HUES6 (cell line): ENCODE data around the gene NTM.

Experiments
- H3K27ac ChIP-seq: 2 replicates; pipeline ENCODE4 v1.7.0; 2013; ENCODE audit warnings: low read depth, mild to moderate bottlenecking, low read length, inconsistent platforms
- H3K27me3 ChIP-seq: 2 replicates; pipeline ENCODE4 v1.6.1; 2013; ENCODE audit warnings: low read length; ENCODE audit not compliant: control insufficient read depth, insufficient read depth
- H3K36me3 ChIP-seq: 2 replicates; pipeline ENCODE4 v1.6.1; 2013; ENCODE audit warnings: low read length; ENCODE audit not compliant: control insufficient read depth, insufficient read depth
- H3K4me1 ChIP-seq: 2 replicates; pipeline ENCODE4 v1.6.1; 2013; ENCODE audit warnings: low read length; ENCODE audit not compliant: control insufficient read depth, insufficient read depth
- H3K4me3 ChIP-seq: 2 replicates; pipeline ENCODE4 v1.5.1; 2013; ENCODE audit warnings: low read depth, low read length
- H3K9ac ChIP-seq: one replicate; pipeline ENCODE4 v1.6.1; 2013; ENCODE audit warnings: mild to moderate bottlenecking, low read length
- H3K9me3 ChIP-seq: 2 replicates; pipeline ENCODE4 v1.6.1; 2013; ENCODE audit warnings: low read depth, low read length; ENCODE audit not compliant: control insufficient read depth, insufficient read depth

Gene NTM

DNA sequence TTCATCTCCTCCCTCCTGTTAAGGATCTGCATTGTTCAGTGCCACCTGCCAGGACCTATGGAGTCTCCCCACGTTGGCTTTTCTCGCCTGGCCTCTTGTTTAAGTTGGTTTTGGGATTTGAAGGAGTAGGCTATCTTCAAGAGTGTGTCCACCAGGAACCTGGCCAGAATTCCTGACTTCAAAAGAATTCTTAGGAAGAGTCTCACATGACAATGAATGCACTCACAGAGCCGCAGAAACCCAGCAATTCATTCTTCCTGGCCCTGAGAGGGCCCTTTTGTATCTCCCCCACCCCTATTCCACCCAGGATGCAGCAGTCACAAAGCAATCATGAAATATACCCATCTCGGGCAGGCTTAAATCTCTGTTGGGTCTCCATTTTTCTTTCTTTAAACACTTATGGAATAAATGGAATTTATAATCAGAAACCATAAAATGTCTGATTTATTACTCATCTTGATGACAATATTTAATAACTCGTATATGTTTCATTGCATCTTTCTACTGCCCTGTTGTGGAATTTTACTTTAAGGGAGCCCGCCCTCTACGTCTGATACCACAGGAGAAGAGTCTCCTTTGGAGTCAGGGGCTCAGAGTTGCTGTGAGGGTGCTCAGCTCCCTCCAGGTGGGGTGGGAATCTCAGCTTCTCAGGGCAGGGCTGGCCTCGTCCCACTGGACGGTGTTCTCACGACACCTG lies 507.0 kb downstream of the NTM start:
- H3K4me1 ChIP-seq: peaks cover 4% of the 10 kb centered on the region; the same call in 1 of the 2 replicates
- H3K36me3 ChIP-seq: no peaks in the 10 kb centered on the region
- no peaks in the 10 kb centered on the region for H3K27me3 ChIP-seq
- H3K27ac ChIP-seq: no peak overlapping the region
- H3K4me3 ChIP-seq: no peak overlapping the region
- H3K9me3 ChIP-seq: no peaks in the 10 kb centered on the region
- H3K9ac ChIP-seq: no peak overlapping the region

DNA sequence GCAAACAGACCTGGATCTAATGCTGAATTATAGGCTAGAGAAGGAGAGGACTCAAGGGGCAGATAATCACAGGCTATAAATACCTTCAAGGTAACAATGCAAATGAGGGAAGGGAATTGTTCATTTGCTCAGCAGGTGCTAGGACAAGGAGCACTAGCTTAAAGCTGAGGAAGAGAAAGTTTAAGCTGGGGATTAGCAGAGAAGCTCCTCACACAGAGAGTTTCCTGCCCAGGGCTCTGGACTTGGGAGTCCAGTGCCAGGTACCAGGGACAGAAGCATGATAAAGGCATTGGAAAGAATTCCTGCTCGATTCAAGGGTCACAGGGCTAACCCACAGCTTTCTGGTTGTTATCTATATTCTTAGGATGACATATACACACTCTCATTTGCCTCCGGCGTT lies 509.9 kb downstream of the NTM start:
- Histone ChIP-seq H3K4me1 (peaks cover 4% of the 10 kb centered on the region; the same call in 1 of the 2 replicates), H3K9me3 (no peaks in the 10 kb centered on the region), H3K9ac (no peak overlapping the region), H3K27me3 (no peaks in the 10 kb centered on the region), H3K4me3 (no peak overlapping the region), H3K27ac (no peak overlapping the region), H3K36me3 (no peaks in the 10 kb centered on the region)

DNA sequence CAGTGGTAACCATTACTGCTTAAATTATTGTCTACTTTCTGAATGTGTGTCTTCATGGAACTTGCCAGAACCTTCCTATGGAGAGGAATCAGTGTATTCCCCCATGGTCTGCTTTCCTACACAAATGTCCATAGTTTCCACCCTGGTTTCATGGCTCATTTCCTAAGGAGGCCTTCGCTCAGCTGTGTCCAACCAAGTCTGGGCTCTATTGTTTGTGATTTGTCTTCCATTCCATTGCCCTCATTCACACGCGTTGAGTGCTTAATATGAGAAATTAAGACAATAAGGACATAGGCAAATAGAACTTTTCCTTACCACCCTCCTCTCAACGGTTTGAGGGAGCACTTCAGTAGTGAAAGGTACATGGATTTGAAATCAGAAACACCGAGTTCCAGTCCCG lies 510.6 kb downstream of the NTM start:
- H3K27me3 ChIP-seq: no peaks in the 10 kb centered on the region
- no peaks in the 10 kb centered on the region for H3K36me3 ChIP-seq
- peaks cover 4% of the 10 kb centered on the region; the same call in 1 of the 2 replicates for H3K4me1 ChIP-seq
- no peak overlapping the region for H3K9ac ChIP-seq
- H3K27ac ChIP-seq: no peak overlapping the region
- no peaks in the 10 kb centered on the region for H3K9me3 ChIP-seq
- H3K4me3 ChIP-seq: no peak overlapping the region

DNA sequence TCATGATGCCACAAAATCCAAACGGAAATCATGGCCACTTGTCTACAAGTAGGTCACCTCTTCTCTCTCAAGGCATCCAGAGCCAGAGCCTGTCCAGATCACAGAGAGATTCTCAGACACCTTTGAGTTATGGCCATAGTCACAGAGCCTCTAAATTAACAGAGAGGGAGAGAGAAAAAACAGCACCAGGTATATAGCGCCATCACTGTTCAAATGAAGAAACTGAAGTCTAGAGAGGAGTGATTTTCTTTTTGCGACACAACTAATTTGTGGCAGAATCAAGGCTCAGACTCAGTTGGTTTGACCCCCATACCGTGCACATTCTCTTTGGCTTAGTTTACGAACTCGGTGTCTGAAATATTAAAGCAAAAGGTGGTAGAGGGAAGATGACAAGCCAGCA lies 512.9 kb downstream of the NTM start:
- H3K9ac ChIP-seq: no peak overlapping the region
- peaks cover 5% of the 10 kb centered on the region; the same call in 1 of the 2 replicates for H3K4me1 ChIP-seq
- H3K27ac ChIP-seq: no peak overlapping the region
- H3K27me3 ChIP-seq: no peaks in the 10 kb centered on the region
- H3K9me3 ChIP-seq: no peaks in the 10 kb centered on the region
- H3K4me3 ChIP-seq: no peak overlapping the region
- H3K36me3 ChIP-seq: no peaks in the 10 kb centered on the region

DNA sequence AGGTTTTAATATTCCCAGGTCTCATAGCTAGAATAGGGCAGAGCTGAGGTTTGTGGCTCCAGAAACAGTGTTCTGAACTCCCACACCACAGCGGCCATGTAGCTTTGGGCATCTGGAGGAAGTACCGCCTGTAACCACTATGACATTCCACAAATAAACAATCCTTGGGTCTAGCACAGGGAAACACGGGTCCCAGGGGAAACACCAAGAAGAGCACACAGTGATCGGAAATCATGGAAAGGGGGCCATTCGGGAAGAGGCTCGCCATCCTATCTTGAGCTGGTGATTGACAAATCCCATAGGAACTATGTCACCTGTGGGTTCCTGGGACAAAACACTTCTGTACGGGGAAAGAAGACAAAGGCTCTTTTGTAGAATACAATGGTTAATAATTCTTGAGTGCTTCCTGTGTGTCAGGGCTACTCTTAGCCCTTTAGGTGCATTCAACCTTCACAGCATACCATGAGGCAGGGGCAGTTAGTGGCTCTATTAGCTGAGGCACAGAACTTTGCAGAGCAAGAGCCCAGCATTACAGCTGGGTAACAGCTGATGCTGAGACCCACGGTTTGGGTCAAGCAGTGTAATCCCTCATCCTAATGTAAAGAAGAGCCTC lies 514.2 kb downstream of the NTM start:
- no peaks in the 10 kb centered on the region for H3K9me3 ChIP-seq
- no peaks in the 10 kb centered on the region for H3K36me3 ChIP-seq
- no peaks in the 10 kb centered on the region for H3K27me3 ChIP-seq
- peaks cover 16% of the 10 kb centered on the region for H3K4me1 ChIP-seq
- H3K9ac ChIP-seq: no peak overlapping the region
- no peak overlapping the region for H3K4me3 ChIP-seq
- no peak overlapping the region for H3K27ac ChIP-seq

DNA sequence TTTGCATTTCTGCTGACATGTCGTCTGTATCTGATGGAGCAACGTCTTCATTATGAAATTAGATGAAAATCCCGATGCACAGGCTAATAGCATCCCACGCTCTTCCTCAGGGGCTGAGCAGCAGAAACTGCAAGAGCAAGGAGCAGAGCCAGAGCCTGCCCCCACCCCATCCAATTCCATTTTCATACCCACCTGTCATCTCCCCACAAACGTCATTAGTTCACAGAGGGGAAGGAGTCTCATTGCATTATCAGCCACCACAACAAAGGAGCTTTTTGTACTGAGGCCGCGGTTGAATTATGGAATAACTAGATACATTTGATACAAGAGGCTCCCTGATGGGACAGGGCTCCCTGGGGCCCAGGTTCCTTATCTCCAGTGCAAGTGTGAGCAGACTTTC lies 515.0 kb downstream of the NTM start:
- Histone ChIP-seq H3K36me3 (no peaks in the 10 kb centered on the region), H3K9ac (no peak overlapping the region), H3K4me1 (peaks cover 19% of the 10 kb centered on the region), H3K27me3 (no peaks in the 10 kb centered on the region), H3K27ac (no peak overlapping the region), H3K9me3 (no peaks in the 10 kb centered on the region), H3K4me3 (no peak overlapping the region)

DNA sequence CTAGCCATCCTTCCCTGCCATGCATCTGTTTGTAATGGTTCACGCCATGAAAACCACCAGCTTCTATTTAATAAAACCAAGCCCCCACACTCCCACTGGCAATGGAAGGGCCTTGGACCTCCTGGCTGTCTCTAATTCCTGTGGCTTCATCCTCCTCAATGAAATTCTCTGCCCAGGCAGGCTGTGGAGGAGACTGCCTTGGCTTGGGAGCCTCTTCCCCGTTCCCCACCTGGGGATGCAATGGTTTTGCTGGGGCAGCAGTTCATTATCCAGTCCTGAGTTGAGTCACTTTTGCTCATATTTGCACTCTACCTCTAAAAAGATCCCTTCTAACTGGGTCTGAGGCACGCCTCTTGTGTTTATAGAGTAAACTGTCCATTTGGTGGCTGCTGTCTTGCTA lies 515.8 kb downstream of the NTM start:
- no peak overlapping the region for H3K9ac ChIP-seq
- no peak overlapping the region for H3K4me3 ChIP-seq
- H3K4me1 ChIP-seq: peaks cover 25% of the 10 kb centered on the region
- H3K9me3 ChIP-seq: no peaks in the 10 kb centered on the region
- H3K27ac ChIP-seq: no peak overlapping the region
- H3K36me3 ChIP-seq: no peaks in the 10 kb centered on the region
- H3K27me3 ChIP-seq: no peaks in the 10 kb centered on the region

DNA sequence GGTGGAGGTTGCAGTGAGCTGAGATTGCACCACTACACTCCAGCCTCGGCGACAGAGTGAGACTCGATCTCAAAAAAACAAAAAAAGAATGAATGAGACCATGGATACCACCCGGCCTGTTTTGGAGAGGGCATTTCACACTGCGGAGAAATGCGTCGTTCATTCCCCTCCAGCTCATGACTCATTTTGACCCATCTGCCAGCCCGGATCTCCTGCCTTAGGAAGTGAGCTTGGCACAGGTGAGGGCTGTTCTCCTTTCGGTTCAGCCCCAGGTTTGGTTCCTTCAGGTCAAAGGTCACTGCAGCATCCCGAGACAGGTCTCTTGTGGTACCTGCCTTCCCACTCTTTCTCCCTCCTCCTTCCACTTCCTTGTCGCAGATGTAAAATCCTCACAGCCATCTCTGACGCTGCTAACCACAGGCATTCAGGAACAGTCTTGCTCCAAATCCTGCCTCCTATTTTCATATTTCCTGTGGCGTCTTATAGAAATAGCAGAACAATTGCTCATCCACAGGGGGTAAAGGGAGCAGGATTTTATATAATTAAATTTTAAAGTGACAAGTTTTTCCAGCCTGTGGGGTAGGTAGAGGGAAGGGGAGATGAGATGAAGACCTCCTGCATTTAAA lies 517.9 kb downstream of the NTM start:
- H3K27ac ChIP-seq: peak overlapping the region; percentile 26; the same call in 1 of the 2 replicates
- H3K4me3 ChIP-seq: no peak overlapping the region
- no peaks in the 10 kb centered on the region for H3K9me3 ChIP-seq
- no peaks in the 10 kb centered on the region for H3K27me3 ChIP-seq
- H3K4me1 ChIP-seq: peaks cover 25% of the 10 kb centered on the region
- H3K36me3 ChIP-seq: no peaks in the 10 kb centered on the region
- H3K9ac ChIP-seq: no peak overlapping the region

DNA sequence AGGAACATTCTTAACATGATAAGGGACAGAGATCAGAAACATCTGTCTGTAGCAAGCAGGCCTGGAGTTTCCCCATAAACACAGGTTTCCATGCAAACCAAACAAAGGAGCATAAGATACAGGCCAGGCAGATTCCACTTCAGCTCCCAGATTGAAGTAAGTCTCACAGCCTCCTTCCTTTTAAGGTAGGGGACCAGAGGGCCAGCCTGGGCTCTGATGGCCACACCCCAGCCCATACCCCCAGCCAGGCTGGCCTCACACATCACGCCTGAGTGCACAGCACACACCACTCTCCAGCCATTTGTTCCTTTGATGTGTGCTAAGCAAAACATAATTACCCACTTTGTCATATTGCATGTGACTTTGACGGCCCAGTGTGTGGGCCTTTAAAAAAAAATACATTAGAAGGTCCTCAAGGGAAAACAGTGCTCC lies 518.7 kb downstream of the NTM start:
- Histone ChIP-seq H3K27me3 (no peaks in the 10 kb centered on the region), H3K4me3 (no peak overlapping the region), H3K4me1 (peaks cover 25% of the 10 kb centered on the region), H3K27ac (peak overlapping the region; percentile 26; the same call in 1 of the 2 replicates), H3K9me3 (no peaks in the 10 kb centered on the region), H3K9ac (peak overlapping the region; percentile 57), H3K36me3 (no peaks in the 10 kb centered on the region)

DNA sequence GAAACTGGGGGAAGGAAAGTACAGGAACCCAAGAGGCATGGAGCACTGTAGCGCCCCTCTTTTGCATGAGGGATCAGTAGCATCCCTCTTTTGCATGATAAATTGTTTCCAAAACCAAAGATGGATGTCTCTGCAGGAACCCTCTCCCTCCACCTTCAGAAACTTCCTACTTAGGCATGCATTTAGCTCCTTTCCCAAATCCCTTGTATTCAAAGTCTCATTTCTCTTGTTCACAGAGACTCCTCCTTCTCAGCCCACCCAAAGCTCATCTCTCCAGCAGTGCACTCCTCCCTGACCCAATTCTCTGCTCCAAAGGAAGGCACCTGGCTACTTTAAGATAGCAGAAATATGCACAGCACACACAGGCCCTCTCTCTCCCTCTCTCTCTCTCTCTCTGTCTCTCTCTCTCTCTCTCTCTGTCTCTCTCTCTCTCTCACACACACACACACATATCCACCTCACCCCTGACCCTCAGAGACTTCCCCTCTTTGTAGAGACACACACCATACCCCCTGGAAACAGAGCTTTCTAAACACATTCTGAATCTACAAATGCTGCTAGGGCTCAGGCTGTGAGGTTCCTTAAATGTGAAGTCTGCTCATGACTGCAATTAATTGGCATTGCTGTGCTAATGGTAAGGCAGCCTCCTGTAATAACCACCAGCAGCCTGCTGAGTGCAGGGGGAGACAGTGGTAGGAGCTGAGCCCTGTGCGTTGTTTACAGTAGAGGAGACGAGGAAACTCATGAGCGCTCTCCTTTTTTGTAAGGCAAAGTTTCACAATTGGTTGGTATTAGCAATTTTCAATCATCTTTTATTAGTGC lies 519.6 kb downstream of the NTM start:
- no peak overlapping the region for H3K4me3 ChIP-seq
- H3K4me1 ChIP-seq: peaks cover 25% of the 10 kb centered on the region
- H3K9ac ChIP-seq: peak overlapping the region; percentile 23
- H3K27ac ChIP-seq: peak overlapping the region; percentile 26; the same call in 1 of the 2 replicates
- no peaks in the 10 kb centered on the region for H3K9me3 ChIP-seq
- H3K36me3 ChIP-seq: no peaks in the 10 kb centered on the region
- no peaks in the 10 kb centered on the region for H3K27me3 ChIP-seq
